ENCODE data around the gene CACNB3.
"Not testable (repeated sequence)": the region's sequence is repeated elsewhere in the genome, so short reads cannot be mapped to it uniquely, and the experiment has no call there.

CACNB3 gene

DNA sequence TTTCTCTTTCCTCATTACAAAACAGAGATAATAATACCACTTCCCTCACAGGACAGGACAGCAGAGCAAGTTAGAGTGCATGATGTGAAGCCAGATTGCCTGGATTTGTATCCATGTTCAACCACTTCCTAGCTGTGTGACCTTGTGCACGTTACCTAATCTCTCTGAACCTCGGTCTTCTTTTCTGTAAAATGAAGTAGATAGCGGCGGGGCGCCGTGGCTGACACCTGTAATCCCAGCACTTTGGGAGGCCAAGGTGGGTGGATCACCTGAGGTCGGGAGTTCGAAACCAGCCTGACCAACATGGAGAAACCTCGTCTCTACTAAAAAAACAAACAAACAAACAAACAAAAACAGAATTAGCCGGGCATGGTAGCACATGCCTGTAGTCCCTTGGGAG lies 36.6 kb downstream of the CACNB3 start:
- DNase-seq (ENCODE audit: low spot score) = not testable (repeated sequence)

DNA sequence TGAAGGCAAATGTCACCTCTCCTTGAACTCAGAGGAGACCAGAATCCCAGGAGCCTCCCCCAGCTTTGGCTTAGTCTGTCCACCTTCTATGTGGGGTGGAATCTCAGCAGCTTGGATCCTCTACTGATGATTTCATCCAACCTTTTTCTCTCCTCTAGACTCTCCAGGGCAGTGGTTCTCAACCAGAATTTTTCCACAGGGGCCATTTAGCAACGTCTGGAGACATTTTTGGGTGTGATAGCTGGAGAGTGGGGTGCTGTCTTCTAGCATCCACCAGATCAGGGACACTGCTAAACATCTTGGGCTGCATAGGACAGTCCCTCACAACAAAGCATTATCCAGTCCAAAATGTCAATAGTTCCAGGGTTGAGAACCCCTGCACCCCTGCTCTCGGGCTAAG lies 38.1 kb downstream of the CACNB3 start:
- DNase-seq (ENCODE audit: low spot score) = no peak

DNA sequence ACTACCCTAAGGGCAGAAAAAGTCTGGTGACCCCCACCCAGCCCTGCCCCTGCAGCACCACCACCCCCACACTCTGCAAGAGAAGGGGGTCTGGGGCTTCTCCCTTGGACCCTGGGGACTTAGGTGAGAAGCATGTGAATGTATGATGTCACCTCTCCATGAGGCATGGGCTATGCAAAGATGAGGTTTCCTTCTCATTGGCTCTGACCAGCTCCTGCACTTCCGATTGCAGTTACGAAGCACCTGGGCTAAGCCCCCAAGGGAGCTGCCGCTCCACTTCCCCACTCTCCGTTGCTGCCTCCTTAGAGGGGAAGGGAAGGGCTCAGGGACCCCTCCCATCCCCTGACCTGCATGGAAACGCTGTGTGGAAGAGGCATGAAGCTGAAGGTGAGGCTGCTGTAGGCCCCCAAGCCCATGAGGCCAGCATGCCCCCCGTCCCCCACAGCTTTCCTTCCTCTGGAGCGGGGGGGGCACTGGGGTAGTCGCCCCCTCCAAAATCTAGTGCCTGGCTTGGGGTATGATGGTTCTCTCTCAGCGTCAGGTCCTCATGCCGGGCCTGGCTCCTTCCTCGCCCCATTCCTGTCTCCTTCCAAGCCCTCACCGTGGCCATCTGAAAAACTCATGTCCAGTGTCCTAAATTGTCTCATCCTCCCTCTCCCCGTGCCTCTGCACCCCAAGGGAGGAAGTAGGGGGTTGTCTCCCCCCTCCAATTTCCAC lies 39.1 kb downstream of the CACNB3 start:
- DNase-seq (ENCODE audit: low spot score) = no peak

DNA sequence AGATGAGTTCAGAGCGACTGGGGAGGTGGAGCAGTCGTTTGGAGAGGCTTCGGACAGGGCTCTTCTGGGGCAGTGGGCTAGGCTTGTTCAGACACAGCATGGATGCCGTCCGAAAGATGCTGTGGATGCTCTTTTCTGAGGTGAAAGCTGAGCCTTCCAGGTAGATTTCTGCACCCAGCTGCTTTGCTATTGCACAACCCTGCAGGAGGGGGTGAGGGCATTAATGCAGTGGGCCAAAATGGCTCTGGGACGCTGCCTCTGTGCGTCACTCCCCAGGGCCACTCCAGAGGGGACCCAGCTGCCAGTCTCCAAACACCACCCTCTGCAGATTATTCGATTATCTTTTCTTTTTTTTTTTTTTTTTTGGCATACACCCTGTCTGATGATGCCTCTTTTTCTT lies 39.7 kb downstream of the CACNB3 start:
- DNase-seq (ENCODE audit: low spot score) = no peak

DNA sequence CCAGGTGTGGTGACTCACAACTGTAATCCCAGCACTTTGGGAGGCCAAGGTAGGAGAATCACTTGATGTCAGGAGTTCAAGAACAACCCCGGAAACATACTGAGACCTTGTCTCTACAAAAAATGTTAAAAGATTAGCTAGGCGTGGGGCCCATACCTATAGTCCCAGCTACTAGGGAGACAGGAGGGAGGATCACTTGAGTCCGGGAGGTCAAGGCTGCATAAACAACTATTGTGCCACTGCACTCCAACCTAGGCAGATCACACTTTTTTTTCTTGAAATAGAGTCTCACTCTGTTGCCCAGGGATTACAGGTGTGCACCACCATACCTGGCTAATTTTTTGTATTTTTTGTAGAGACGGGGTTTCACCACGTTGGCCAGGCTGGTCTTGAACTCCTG lies 41.3 kb downstream of the CACNB3 start:
- no peak for DNase-seq (ENCODE audit: low spot score)

DNA sequence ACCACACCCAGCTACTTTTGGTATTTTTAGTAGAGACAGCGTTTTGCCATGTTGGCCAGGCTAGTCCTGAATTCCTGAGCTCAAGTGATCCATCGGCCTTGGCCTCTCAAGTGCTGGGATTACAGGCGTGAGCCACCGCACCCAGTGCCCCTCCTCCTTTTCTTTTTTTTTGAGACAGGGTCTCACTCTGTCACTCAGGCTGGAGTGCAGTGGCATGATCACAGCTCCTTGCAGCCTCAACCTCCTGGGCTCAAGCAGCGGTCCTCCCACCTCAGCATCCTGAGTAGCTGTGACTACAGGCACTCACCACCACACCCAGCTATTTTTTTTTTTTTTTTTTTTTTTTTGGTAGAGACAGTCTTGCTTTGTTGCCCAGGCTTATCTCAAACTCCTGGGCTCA lies 41.9 kb downstream of the CACNB3 start:
- not testable (repeated sequence) for DNase-seq (ENCODE audit: low spot score)

DNA sequence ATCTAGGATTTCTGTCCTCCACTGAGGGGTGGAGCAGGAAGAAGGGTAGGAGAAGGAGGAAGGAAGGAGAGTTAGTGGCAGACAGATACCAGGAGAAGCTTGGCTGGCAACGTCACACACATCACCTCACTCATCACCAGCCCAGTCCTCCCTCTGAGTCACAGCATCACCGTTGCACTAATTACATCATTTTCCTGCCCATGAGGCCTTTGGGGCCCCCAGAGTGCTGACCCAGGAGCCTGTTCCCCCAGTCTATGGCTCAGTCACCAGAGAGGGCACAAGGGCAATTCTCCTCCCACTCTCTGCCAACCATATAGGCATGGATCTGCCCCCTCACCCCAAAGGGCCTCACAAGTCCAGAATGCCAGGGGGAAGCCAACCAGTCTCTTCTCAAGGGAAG lies 42.8 kb downstream of the CACNB3 start:
- DNase-seq (ENCODE audit: low spot score) = peak; percentile 65

DNA sequence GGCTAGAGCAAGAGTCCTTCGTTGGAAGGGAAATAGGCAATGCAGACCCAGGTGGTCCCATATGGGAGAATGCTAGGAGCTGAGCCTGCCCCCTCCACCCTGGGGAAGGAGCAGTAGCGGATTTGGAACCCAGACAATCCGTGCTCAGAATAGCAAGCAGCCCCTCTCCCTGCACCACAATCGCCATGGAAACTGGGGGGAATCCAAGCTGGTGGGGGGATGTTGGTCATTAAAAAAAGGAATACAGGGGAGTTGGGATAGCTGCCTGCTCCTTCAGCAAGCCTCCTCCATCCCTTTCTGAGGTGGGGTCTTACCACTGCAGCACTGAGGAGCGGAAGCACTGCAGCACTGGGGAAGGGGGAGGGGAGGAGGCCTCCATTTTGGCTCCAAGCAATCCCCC lies 44.5 kb downstream of the CACNB3 start:
- no peak for DNase-seq (ENCODE audit: low spot score)

DNA sequence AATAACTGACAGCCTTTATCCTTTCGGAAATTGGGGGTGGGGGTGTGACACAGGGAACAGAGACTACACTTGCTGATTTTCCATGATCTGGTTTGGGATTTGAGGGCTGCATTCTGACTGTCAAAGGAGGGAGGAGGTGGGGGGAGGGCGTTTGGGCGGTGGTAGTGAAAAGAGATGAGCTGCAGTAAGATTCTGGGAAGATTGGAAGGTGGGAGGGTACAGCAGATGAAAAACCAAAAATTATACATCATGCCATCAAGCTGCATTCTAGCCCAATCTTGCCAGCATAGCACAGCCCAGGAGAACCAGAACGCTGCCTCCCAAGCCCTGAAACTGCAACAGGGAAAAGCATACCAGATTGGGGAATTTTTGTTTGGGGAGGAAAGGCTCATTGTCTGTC lies 45.0 kb downstream of the CACNB3 start:
- no peak for DNase-seq (ENCODE audit: low spot score)

DNA sequence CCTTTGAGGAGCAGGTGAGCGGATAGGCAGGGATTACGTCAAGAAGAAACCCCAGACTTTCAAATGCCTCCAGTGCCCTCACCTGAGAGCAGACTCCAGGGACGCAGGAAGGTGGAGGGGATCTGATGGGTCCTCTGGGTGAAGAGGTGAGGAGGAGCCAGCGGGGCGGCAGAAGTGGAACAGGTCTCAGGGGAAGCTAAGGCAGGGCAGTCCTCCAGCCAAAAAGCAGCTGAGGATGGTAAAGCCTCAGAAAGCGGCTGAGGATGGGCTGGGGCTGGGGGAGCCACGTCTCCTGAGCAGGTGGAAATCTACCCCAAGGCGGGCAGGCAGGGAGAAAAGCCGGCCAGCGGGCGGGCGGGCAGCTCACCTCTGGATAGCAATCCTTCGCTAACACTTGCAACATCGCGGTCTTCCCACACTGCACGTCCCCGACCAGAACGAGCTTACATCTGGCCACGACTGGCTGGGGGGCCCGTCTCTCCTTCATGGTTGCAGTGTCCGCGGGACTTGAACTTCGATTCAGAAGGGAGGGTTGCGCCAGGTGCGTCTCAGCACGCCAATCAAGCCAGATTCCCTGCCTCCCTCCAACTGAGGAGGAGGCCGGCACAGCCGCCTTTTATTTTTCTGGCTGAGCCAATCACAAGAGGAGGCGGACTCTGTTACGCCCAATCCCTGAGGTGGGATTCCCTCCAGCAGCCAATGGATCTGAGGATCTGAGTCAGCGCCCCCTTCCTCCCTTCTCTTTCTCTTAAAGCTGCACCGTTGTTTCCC lies 47.2 kb downstream of the CACNB3 start, which contains the start of gene RND1:
Gene RND1, minus strand, starts transcription at position 590 of the 771 bp plus-strand sequence. Its CDS starts 103 bp downstream, at position 487.
- peak; percentile 97 for DNase-seq (ENCODE audit: low spot score)

DNA sequence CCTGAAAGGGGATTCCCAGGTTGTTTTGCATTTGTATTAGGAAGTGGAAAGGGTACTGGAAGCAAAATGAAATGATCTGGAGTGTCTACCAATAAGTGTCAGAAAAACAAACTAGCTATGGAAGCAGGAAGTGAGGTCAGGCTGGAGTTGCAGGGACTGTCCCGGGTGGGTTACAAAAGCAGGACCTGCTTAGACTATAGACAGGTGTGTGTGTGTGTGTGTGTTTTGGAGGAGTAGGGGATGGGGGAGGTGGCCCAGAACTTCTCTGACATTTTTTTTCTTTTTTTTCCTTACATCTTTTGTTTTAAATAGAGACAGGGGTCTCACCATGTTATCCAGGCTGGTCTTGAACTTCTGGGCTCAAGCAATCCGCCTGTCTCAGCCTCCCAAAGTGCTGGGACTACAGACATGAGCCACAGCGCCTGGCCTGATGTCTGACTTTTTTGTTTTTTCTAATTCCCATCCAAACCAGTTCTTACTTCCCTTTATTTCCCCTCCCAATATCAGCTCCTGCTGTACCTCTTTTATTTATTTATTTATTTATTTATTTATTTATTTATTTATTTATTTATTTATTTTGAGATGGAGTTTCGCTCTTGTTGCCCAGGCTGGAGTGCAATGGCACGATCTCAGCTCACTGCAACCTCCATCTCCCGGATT lies 47.9 kb downstream of the CACNB3 start:
- DNase-seq (ENCODE audit: low spot score) = no peak

DNA sequence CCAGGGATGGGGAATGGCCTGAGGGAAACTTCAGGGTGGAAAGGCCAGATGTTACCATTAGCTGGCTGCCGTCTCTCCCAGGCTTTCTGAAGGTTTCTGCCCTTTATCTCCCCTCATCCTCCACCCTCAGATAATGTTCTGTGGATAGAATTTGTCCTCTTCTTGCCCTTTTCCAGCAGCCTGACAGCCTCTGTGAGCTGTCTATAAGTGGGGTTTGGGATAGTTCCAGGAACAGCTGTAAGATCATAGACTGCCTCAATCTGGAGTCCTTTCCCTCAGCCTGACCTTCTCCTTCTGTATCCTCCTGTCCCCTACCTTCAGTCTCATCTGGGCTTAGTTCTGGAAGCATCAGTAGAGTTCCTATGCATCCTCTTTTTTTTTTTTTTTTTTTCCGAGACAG lies 50.2 kb downstream of the CACNB3 start:
- DNase-seq (ENCODE audit: low spot score) = no peak

DNA sequence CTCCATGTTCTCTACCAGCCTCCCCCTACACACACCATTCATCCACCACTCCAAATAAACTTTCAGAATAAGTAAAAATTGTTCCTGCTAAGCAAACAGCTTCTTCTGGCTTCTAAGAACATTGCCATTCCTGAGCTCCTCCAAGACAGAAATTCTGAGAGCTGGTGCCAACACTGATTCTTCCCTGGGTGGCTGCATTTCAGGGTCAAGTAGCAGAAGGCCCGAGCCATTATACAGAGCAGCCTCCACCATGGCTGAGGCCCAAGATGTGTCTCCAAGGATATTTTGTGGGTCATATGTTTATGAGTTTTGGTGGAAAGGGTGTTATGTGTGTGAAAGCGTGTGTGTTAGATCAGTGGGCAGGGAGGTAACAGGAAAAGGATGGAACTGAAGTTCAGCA lies 50.9 kb downstream of the CACNB3 start:
- DNase-seq (ENCODE audit: low spot score) = no peak

DNA sequence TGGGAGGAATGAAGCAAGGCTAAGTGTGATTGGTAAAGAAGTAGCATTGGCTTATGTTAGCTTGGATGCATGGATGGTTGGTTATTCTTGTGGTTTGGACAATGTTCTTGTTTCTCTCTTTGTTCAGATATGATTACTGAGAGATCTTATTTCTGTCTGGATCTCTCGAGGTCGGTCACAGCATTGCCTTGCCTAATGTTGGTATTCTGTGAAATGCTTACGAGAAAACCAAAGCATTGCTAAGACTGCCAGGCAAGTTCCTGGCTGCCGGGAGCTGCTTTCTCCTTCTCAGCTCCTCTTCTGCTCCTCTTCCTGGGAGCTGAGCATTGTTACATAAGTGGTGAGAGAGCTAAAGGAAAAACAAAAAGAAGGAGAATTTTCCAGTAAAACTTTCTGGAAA lies 54.8 kb downstream of the CACNB3 start:
- no peak for DNase-seq (ENCODE audit: low spot score)

DNA sequence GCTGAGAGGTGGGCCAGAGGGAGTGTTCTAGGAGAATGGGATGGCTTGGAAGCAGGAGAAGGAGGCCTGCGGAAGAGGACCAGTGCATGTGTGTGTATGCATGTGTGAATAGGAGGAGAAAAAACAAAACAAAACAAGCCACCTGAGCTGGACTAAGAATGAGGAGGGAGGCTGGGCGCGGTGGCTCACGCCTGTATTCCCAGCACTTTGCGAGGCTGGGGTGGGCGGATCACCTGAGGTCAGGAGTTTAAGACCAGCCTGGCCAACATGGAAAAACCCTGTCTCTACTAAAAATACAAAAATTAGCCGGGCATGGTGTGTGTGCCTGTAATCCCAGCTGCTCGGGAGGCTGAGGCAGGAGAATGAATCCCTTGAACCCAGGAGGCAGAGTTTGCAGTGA lies 55.2 kb downstream of the CACNB3 start:
- not testable (repeated sequence) for DNase-seq (ENCODE audit: low spot score)

DNA sequence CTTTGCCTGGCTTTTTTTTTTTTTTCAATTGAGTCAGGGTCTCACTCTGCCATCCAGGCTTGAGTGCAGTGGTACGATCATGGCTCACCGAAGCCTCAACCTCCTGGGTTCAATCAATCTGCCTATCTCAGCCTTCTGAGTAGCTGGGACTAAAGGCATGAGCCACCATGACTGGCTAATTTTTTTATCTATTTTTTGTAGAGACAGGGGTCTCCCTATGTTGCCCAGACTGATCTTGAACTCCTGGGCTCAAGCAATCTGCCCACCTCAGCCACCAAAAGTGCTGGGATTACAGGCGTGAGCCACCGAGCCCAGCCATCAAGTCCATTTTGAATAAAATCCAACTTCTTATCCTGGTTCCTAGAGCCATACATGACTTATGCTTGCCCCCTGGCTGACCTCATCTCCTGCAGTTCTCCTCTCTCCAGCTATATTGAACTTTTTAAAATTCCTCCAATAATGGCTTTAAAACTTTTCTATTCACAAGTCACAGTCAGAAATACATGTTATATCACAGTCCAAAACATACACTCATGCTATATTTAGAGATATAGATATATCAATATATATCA lies 57.7 kb downstream of the CACNB3 start:
- DNase-seq (ENCODE audit: low spot score) = no peak
